ENCODE measurements around the gene SLC39A3. TPM values are rescaled to one million over a fixed set of nuclear protein-coding genes. Genes with fewer than 3 reads are reported as not detected.

SLC39A3 gene
- total and polyA plus RNA-seq, 2 experiments from 2014 or later, result 33.5 to 47.4 TPM

- no peak overlapping the region for H3K27ac ChIP-seq (ENCODE audit: low read depth)
- H3K4me2 ChIP-seq, result no peak overlapping the region
- H2AFZ ChIP-seq, result no peak overlapping the region
- no peaks in the 10 kb centered on the region for H3K4me1 ChIP-seq (ENCODE audit: insufficient read depth)
- H3K27me3 ChIP-seq (ENCODE audit: insufficient read depth), result no peaks in the 10 kb centered on the region
- H3K4me1 Mint-ChIP-seq, result no peaks in the 10 kb centered on the region
- ATAC-seq (no peak), DNase-seq (ENCODE audit: low spot score) (no peak)
- peaks cover 6% of the 10 kb centered on the region; the same call in 1 of the 2 replicates for H4K20me1 ChIP-seq (replicated peaks; ENCODE audit: insufficient read depth)
- no peak overlapping the region for H3K4me3 Mint-ChIP-seq
- no peaks in the 10 kb centered on the region for H3F3A ChIP-seq (replicated peaks; ENCODE audit: low read depth)
- no peaks in the 10 kb centered on the region for H3K9me2 ChIP-seq (ENCODE audit: insufficient read depth)
- no peaks in the 10 kb centered on the region for H3K9me3 Mint-ChIP-seq
- peaks cover 41% of the 10 kb centered on the region for H3K36me3 Mint-ChIP-seq (ENCODE audit: low read depth)
- no peak for TF ChIP-seq ZNF462 (CRISPR knock-in tag; IDR thresholded peaks at IDR 0.05)
- TF ChIP-seq CREB1 (CRISPR knock-in tag; IDR thresholded peaks at IDR 0.05; ENCODE audit: low read depth), result no peak
- TF ChIP-seq JUNB (IDR thresholded peaks at IDR 0.05; ENCODE audit: unreplicated experiment), result no peak
- TF ChIP-seq ZNF331 (CRISPR knock-in tag; IDR thresholded peaks at IDR 0.05; ENCODE audit: low read depth), result no peak
- no peak for TF ChIP-seq REST (IDR thresholded peaks at IDR 0.05; ENCODE audit: unreplicated experiment)
- TF ChIP-seq ETS1 (IDR thresholded peaks at IDR 0.05), result no peak
- TF ChIP-seq EZH2 (IDR thresholded peaks at IDR 0.05; ENCODE audit: low read depth, unreplicated experiment), result no peak
- TF ChIP-seq CTCF (conservative IDR thresholded peaks at IDR 0.05; ENCODE audit: low read depth in 2 of 2), result no peak
- no peak for TF ChIP-seq STAT1 (IDR thresholded peaks at IDR 0.05; ENCODE audit: unreplicated experiment)
- TF ChIP-seq NANOG (IDR thresholded peaks at IDR 0.05; ENCODE audit: borderline replicate concordance), result no peak
- no peak for TF ChIP-seq POLR2AphosphoS5 (IDR thresholded peaks at IDR 0.05; ENCODE audit: low read depth)
- TF ChIP-seq ZNF114 (CRISPR knock-in tag; IDR thresholded peaks at IDR 0.05), result no peak
- TF ChIP-seq EZH2phosphoT487 (IDR thresholded peaks at IDR 0.05; ENCODE audit: unreplicated experiment), result no peak
- H3K79me2 ChIP-seq (replicated peaks; ENCODE audit: insufficient read depth), result peaks cover 26% of the 10 kb centered on the region
- no peak overlapping the region for H3K4me3 ChIP-seq
- H3K36me3 ChIP-seq (ENCODE audit: insufficient read depth), result peaks cover 9% of the 10 kb centered on the region; the same call in 1 of the 2 replicates
- no peak overlapping the region for H3K27ac Mint-ChIP-seq
- peaks cover 10% of the 10 kb centered on the region for H3K27me3 Mint-ChIP-seq (ENCODE audit: insufficient read depth, low read depth, poor library complexity)
Measured at GRCh38 chr19:2766594-2767372, 27.0 kb upstream of the SLC39A3 start.

Measured in GM23338 (cell line).